Measurements from ENCODE around the gene SVOPL.
"Not testable (repeated sequence)": the region's sequence is repeated elsewhere in the genome, so short reads cannot be mapped to it uniquely, and the experiment has no call there.

The SVOPL gene, protein sequence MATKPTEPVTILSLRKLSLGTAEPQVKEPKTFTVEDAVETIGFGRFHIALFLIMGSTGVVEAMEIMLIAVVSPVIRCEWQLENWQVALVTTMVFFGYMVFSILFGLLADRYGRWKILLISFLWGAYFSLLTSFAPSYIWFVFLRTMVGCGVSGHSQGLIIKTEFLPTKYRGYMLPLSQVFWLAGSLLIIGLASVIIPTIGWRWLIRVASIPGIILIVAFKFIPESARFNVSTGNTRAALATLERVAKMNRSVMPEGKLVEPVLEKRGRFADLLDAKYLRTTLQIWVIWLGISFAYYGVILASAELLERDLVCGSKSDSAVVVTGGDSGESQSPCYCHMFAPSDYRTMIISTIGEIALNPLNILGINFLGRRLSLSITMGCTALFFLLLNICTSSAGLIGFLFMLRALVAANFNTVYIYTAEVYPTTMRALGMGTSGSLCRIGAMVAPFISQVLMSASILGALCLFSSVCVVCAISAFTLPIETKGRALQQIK

DNA sequence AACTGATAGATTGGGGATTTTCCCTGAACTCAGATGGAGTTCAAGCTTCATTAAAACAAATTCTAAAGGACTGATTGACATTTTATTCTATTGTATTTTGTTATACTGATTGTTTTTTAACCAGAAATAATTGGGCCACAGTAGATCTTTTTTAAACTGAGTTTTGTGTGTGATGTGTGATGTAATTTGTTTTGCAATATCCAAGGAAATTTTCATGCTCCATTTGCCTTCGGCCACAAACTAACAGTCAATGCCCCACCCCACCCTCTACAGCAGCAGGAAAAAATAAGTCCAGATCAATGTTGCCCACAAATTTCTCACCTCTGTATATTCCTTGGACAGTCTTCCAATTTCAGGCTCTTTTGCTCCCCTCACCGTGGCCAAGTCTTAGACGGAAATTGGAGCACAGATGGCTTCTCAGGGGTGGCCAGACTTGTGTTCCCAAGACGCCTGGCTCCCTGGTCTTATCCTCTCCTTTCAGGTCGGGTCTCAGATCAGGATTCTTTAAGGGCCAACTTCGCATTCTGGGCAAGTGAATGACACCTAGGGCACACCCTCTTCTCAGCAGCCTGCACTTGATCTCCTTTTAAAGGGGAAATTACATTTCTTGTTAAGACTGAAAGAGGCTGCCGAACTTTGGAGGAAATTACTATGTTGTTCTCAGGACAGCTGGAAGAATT is at the start of gene SVOPL:
TSS of gene SVOPL (minus strand) at position 506 of the 680 bp plus-strand sequence. CDS start 22,317 bp downstream, outside the sequence.
- DNase-seq = no peak

DNA sequence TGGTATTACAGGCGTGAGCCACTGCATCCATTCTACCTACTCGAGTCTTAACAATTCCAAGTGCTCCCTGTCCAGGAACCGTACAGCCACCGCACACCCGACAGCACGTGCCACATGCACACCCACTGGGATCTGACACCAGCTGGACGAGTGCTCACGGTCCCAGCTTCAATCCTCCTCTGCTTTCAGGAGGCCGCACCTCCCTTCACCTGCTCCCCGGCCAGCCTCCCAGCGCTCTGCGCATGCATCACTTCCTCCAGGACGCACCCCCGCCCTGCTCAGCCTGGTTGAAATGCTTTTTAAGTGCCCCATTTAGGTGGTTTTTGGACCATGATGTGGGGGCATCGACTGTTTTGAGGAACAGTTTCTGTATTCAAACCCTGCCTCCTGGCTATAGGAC is 49.3 kb upstream of the SVOPL start:
- no peak for DNase-seq

DNA sequence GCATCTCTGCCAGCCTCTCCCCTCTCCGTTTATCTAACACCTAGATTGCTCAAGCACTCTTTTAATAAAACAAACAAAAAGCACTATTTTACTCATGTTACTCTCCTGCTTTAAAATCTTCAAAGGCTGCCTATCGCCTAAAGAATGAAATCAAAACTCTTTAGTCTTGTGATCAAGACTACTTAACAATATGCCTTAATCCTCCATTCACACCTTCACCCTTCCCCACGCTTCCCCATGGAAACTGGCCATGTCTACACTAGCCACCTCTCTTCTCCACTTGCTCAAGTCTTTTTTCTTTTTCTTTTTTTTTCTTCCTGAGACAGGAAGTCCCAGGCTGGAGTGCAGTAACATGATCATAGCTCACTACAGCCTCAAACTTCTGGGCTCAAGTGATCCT is 48.8 kb upstream of the SVOPL start:
- no peak for DNase-seq

DNA sequence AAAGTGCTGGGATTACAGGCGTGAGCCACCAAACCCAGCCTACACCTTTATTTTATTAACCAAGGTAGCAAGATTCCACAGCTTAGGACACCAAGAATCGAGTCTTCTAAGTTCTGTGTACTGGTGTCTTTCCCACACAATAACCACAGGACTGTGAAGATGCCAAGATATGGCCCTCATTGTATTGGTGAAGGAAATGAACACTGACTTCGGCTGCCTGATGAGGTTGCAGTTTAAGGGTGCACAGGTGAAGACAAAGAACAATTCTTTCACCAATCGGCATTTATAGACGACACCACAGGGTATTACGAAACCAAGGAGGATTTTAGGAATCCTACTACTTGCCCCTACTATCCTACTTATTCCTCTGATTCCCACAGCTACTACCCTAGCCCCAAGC is 47.5 kb upstream of the SVOPL start:
- DNase-seq = no peak

DNA sequence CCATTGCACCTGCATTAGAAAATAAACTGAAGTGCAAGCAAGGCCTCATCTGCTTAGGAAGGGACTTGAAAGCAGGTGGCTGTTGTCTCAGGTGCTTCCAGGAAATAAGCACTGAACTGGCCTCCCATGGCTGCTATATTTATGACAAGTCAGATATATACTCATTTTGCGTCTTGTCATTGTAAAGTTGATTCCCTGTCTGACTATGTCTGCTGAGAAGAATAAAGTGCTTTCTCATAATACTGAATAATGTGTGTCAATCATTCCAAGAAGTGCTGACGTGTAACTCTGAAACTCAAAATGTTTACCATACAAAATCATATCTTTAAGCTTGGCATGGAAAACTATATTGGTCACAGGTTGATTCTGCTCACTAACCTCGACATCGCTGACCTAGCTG is 44.9 kb upstream of the SVOPL start:
- DNase-seq = no peak

- DNase-seq = no peak
Measured at GRCh38 chr7:138745189-138745588, 44.0 kb upstream of the SVOPL start.

- DNase-seq = no peak
Measured at GRCh38 chr7:138741453-138741735, 40.2 kb upstream of the SVOPL start.

DNA sequence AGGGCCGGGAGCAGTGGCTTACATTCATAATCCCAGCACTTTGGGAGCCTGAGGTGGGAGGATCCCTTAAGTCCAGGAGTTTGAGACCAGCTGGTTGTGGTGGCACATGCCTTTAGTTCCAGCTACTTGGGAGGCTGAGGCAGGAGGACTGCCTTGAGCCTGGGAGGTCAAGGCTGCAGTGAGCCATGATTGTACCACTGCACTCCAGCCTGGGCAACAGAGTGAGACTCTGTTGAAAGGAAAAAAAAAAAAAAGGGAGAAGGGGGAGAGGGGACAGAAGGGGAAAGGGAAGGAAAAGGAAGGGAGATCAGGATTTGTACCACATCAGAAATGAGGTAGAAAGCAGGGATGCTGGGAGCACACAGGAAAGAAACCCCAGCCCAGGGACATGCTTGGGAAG is 38.7 kb upstream of the SVOPL start:
- no peak for DNase-seq

GRCh38 chr7:138738551-138739335 is 37.6 kb upstream of the SVOPL start:
- DNase-seq = peak; percentile 80 to 84

DNA sequence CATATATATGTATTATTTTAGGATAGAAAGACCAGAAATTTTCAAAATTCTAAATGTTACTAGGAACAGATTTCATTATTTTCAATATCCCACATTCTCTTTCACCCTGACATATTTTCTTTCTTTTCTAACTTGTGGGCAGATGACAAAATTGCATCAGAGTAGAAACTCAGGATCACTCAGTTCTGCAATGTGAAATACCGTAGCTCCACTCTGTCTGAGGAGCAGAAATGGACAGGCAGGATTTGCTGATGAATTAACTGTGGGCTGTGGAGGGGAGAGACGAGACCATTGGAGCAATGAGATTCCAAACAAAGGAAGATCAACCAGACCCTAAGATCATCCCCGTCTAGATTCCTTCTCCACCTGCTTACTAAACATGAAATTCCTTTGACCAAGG is 37.0 kb upstream of the SVOPL start:
- DNase-seq = no peak

DNA sequence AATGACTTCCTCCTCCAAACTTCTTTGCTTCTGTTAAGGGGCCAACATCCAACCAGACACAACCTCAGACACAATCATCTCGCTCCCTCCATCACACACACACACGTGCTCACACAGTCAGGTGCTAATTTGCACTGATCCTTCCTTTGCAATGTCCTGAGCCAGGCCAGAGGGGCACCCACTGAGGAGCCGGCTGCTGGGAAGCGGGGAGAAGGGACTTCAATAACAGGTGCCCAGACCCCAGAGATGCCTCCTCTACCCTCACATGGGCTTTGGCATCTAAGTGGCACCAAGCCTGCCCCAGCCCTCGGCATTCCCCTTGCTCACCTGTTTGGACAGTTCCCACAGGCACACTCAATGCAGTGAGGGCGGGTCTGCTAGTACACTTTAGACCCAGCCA is 34.2 kb upstream of the SVOPL start:
- no peak for DNase-seq

GRCh38 chr7:138731733-138732132 is 30.6 kb upstream of the SVOPL start:
- not testable (repeated sequence) for DNase-seq

DNA sequence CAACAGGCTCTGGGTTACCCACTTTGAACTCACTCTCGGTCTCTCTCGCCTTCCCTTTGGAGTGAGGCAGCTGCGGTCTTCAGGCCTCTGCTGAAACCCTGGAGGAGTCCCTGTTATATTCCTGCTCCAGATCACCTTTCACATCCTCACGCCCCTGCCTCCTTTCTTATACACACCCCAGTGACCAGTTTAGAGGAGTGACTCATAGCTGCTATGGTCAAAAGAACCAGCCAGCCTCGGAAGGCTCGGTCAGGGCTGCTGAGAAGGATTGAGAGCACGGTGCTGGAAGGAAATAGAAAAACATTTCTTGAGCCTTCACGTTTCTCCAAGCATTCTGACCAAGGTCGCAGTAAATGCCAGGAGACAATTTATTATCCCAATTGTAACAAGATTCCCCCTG is 28.3 kb upstream of the SVOPL start:
- no peak for DNase-seq

DNA sequence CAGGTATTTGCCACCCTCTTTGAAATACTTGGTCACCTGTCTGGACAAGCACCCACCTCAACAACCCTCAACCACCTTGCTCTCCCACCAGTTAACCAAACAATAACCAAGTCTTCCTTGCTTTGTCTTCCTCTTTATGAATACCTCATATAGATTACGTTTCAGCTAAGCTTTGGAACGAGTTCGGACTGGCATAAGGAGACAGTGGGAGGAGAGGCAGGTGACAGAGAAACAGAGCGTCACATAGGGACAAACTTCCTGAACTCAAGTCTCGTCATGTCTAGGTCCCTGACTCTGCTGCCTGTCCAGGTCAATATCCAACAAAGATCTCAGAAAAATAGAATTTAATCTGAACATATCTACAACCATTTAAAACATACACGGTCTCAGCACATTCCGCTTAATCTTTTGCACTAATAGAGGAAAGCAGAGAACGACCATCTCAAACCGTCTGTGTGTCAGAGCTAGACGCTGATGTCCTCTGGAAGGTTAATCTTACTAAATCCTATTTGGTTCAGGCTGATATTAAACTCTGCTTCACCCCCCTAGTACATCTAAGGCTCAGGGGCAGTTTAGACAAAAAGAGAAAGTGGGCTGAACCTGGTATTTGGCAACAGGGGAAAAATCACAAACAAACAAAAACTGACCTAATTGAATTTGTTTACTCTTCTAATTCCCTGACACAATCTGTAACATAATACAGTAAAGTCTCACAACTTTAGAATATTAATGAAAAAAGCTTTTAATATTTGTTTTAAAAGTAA is 26.4 kb upstream of the SVOPL start:
- no peak for DNase-seq

GRCh38 chr7:138726288-138726687 is 25.1 kb upstream of the SVOPL start:
- no peak for DNase-seq

- no peak for DNase-seq
Measured at GRCh38 chr7:138720286-138720685, 19.1 kb upstream of the SVOPL start.

DNA sequence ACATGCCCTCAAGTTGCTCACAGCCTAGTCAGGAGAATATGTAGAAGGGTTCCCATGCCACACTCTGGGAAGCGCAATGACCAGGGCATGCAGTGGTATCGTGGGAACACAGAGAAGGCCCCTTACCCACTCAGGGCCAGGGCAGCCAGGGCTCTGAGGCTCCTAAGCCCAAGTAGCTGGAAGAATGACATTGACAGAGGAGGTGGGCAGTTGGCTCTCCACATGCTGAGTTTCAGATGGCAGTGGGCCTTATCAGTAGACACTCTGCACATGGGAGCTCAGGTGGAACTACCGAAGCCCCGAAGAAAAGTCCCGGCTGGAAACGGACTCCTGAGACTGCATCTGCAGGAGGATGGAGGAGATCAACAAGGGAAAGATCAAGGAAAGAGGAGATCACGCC is 15.7 kb upstream of the SVOPL start:
- DNase-seq = no peak

DNA sequence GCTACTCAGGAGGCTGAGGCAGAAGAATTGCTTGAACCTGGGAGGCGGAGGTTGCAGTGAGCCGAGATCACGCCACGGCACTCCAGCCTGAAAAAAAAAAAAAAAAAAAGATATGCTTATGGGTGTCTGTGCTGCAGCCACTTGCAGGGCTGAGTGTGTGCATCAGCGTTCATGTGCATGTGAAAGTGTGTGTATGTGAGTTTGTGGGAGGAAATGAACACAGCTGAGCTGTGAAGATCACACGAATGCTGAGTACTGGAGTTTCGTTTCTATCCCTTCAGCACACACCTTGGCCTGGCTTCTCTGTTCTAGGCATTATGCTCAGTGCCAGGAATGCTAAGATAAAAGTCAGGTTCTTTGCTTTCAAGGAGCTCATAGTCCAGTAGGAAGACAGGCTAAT is 12.0 kb upstream of the SVOPL start:
- no peak for DNase-seq

- DNase-seq = no peak
Measured at GRCh38 chr7:138712652-138713051, 11.5 kb upstream of the SVOPL start.

DNA sequence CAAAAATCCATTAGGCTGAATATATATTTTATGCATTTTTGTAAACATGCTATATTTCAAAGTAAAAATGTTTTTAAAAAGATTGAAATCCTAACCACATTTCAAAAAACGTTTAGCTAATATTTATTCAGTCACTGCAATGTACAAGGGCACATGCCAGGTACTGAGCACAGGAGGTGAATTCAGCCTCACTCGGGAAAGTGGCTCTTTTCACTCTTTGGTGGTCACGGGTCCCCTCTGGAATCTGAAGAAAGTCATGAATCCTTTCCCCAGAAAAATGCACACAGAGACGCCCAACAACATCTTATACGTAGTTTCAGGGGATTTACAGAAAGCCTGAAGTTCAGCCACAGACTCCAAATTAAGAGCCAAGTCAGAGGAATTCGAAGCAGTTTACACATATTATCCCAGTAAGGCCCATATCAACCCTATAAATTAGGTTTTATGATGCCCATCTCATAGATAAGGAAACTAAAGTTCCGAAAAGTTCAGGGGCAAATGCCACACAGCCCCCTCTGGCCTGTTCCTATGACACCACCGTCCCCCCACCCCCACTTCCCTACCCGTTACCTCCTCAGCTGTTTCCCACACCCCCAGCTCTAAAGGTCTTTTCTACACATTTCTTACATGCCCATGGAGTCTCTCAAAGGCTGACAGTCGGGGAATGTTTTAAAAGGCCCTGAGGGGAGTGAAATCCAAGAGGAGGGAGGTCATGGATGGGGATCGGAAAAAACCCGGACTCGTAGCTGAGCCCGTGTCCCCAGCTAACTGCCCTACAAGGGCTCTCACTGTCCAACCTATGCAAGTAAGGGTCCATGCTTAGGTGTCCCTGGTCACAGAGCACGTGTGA is 9.6 kb upstream of the SVOPL start:
- DNase-seq = no peak

DNA sequence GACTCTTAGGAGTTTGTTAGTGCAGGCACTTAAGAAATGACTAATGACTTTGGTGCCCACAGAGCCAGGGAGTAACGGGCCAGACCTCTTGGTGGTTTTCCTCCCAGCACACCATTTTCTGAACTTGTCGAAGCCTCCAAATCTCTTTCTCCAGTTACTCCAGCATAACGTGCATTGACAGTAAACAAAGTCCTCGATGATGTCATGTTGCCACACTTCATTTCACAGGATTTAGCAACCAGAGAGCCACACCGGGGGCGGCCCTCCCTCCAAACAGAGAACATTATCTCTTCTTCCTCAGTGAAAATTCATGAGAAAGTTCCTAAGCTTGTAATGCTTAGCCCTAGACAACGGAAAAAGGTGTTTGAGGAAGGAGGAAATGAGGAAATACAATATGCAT is 4.0 kb upstream of the SVOPL start:
- no peak for DNase-seq

DNA sequence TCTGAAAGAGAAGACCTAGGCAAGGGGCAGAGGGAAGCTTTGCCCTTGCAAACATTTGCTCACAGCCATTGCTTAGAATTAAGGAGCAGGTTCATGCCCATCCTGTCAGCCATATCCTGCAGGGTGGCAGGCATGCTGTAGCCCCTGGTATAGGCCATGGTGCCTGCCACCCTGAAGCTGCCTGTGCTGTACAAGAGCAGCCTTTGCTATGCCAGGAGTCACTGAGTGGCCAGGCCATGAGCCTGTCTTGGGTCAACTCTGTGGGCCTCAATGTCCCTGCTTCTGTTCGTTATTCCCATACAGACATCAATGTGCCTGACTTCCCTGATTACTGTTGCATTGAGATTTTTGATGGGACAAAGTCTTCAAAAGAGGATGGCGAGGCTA is 368 bp upstream of the SVOPL start:
- no peak for DNase-seq
